ENCODE data around the gene IGLL5. TPM values are rescaled to one million over a fixed set of nuclear protein-coding genes. Genes with fewer than 3 reads are reported as not detected.

The IGLL5 gene
- 1.3 TPM for total RNA-seq

GRCh38 chr22:22887621-22888503 is at the start of gene IGLL5:
Gene IGLL5 (plus strand): TSS chr22:22887816. CDS start chr22:22888054, 238 bp downstream.

Small RNAs within 50 kb of the gene (small RNA-seq; reads per million reads assigned to genes)
- gene IGLC4 (ENCODE audit: low replicate concordance) = not detected
- gene IGLC5 (ENCODE audit: low replicate concordance) = not detected
- not detected for gene IGLJ1 (ENCODE audit: low replicate concordance)
- not detected for gene IGLJ2 (ENCODE audit: low replicate concordance)
- not detected for gene IGLJ3 (ENCODE audit: low replicate concordance)
- not detected for gene IGLJ4 (ENCODE audit: low replicate concordance)
- not detected for gene IGLJ5 (ENCODE audit: low replicate concordance)
- not detected for gene IGLJ6 (ENCODE audit: low replicate concordance)
- not detected for gene IGLJ7 (ENCODE audit: low replicate concordance)
- not detected for gene IGLV2-5 (ENCODE audit: low replicate concordance)
- gene IGLV3-2 (ENCODE audit: low replicate concordance) = not detected
- not detected for gene IGLV3-4 (ENCODE audit: low replicate concordance)
- gene IGLV3-6 (ENCODE audit: low replicate concordance) = not detected
- gene IGLV3-7 (ENCODE audit: low replicate concordance) = not detected
- gene MIR5571 (ENCODE audit: low replicate concordance) = not detected

Other genes starting within 250 kb of the IGLL5 start
- 0.29 TPM for gene GGTLC2, start 243.2 kb upstream of the IGLL5 start, total RNA-seq
- 4.9 TPM for gene GNAZ, start 182.7 kb downstream of the IGLL5 start, total RNA-seq

Data from metanephros (tissue), 2 donors.